GM10266 (cell line): ENCODE data around the gene DOC2B.

Experiments
- DNase-seq: peaks from one replicate; pipeline ENCODE4 v3.0.0; 2012; ENCODE audit errors: extremely low spot score
- CTCF ChIP-seq: IDR thresholded peaks from 2 replicates; pipeline ENCODE4 v1.5.1; 2012; ENCODE audit warnings: mild to moderate bottlenecking, low read depth; ENCODE audit not compliant: control insufficient read depth, insufficient read depth; ENCODE audit errors: missing control alignments

DOC2B gene

GRCh38 chr17:149897-150584 is 31.4 kb downstream of the DOC2B start:
- DNase-seq, result no peak
- no peak for TF ChIP-seq CTCF

- TF ChIP-seq CTCF, result no peak
Measured at GRCh38 chr17:149231-149630, 32.2 kb downstream of the DOC2B start.

GRCh38 chr17:148757-149156 is 32.7 kb downstream of the DOC2B start:
- no peak for DNase-seq
- no peak for TF ChIP-seq CTCF

More at GRCh38 chr17:149231-149630, 32.2 kb downstream of the DOC2B start:
- DNase-seq, result no peak

- no peak for DNase-seq
- no peak for TF ChIP-seq CTCF
Measured at GRCh38 chr17:147796-148740, 33.4 kb downstream of the DOC2B start.

- DNase-seq, result no peak
- no peak for TF ChIP-seq CTCF
Measured at GRCh38 chr17:146983-147761, 34.3 kb downstream of the DOC2B start.

- no peak for DNase-seq
- TF ChIP-seq CTCF, result no peak
Measured at GRCh38 chr17:146546-146945, 34.9 kb downstream of the DOC2B start.
